Stimulated activated CD8-positive, alpha-beta memory T cell treated with anti-CD3 and anti-CD28 coated beads, Interleukin-4, amount 100 ng/mL, for 48 hours (primary cell): ENCODE measurements around the gene TYW1.
"Not testable (repeated sequence)": the region's sequence is repeated elsewhere in the genome, so short reads cannot be mapped to it uniquely, and the experiment has no call there.

ENCODE experiments used
- DNase-seq: peaks from one replicate; pipeline ENCODE4 v3.0.0-alpha.2; 2020

Gene TYW1

DNA sequence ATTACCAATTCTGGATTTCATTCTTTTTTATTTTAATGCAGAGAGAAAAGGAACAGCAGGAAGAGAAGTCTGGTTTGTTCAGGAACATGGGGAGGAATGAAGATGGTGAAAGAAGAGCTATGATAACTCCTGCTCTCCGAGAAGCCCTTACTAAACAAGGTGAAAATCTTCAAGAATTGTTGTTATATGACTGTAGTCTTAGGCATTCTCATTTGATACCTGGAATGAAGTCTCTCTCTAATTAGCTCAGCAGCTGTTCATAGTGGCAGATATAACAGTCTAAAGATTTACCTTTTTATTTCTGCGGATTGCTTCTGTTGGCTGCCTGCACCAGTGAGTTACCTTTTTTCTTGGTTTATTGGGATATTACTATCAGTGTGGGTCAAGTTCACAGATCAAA is 53.3 kb downstream of the TYW1 start:
- DNase-seq = not testable (repeated sequence)

DNA sequence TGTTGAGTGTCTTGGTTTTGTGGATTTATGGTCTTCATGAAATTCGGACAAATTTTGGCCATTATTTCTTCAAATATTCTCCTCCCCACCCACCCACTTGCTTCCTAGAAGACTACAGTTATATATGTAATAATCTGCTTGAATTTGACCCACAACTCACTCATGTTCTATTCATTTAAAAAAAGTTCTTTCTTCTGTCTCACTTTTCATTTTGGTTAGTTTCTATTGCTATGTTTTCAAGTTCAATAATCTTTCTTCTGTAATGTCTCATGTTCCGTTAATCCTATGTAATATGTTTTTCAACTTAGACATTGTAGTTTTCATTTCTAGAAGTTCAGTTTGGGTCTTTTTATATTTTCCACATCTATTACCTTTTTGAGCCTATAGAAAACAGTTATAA is 55.5 kb downstream of the TYW1 start:
- not testable (repeated sequence) for DNase-seq

- DNase-seq = no peak
Measured at GRCh38 chr7:67056683-67057082, 60.0 kb downstream of the TYW1 start.

GRCh38 chr7:67061321-67061720 is 64.7 kb downstream of the TYW1 start:
- not testable (repeated sequence) for DNase-seq

DNA sequence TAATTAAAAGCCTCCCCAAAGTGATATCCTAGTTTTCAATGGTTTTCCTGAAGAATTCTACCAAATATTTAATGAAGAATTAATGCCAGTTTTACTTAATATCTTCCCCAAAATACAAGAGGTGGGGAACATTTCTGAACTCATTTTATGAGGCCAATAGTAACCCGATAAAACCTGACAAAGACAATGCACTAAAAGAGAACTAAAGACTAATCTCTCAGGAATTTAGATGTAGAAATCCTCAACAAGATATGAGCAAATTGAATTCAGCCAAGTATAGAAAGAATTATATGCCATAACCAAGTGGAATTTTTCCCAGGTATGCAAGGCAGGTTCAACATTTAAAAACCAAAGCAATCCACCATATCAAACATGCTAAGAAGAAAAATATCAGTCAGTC is 66.2 kb downstream of the TYW1 start:
- DNase-seq = not testable (repeated sequence)

DNA sequence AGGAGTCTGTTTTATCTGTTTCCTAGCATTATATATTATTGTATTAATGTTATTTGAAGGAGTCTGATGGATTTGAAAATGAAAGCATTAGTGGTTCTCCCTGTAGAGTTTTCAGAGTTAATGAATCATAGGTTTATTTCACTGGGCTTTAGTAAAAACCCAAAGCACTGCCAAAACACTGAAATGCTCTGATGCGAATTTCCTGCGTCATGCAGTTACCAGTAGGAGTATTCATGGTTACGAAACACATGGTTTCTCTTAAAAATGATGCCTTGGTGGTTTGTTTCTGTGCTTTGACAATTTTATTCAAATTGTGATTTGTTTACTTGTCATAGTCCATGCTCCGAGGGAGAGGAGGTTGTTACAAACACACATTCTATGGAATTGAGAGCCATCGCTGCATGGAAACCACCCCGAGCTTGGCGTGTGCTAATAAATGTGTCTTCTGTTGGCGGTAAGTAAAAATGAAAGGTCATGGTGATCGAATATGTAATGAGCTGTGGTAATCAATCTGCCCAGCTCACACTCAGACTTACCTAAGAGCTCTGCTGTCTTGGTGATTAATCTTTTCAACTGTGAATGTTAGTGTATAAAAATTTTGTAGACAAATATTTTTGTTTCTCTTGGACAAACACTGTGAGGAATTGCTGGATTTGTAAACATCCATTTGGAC is 70.5 kb downstream of the TYW1 start:
- DNase-seq = not testable (repeated sequence)

- not testable (repeated sequence) for DNase-seq
Measured at GRCh38 chr7:67076120-67076519, 79.5 kb downstream of the TYW1 start.

- not testable (repeated sequence) for DNase-seq
Measured at GRCh38 chr7:67082880-67083279, 86.2 kb downstream of the TYW1 start.

DNA sequence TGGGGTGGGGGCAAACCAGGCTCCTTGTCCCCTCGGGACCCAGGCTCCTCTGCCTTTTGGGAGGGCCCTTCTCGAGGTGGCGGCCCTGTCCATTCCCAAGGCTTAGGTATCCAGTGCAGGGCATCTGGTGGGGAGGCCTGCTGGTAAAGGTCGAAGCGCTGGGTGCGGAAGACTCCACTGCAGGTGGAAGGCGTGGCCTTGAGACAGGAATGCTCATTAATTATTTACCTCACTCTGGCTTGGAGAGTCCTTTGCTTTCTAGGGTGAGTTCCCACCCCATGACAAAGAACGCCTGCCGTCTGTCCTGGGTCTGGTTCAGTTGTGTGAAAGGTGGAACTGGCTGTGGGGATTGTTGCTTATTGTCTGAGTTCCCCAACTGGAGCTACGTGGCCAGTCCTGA is 92.6 kb downstream of the TYW1 start:
- DNase-seq = not testable (repeated sequence)

GRCh38 chr7:67091053-67091452 is 94.4 kb downstream of the TYW1 start:
- not testable (repeated sequence) for DNase-seq

DNA sequence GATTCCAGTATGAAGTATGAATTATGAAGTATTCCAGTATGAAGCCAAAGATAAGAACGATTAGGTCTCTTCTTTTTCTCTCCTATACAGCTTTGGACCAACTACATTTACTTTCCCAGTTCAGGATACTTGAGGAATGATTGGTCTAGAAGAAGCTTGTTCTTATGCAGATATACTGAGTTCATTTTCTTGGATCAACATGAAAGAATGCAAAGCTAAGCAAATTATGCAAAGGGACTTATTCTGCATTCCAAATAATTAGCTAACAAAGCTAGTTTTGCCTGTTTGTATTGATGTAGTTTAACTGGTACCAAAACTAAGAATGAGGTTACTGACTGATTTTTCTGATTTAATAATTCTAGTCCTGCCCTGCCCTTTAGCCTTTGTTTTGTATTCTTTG is 101.4 kb downstream of the TYW1 start:
- DNase-seq = not testable (repeated sequence)

- not testable (repeated sequence) for DNase-seq
Measured at GRCh38 chr7:67099406-67099805, 102.8 kb downstream of the TYW1 start.

- DNase-seq = not testable (repeated sequence)
Measured at GRCh38 chr7:67100038-67100437, 103.4 kb downstream of the TYW1 start.

DNA sequence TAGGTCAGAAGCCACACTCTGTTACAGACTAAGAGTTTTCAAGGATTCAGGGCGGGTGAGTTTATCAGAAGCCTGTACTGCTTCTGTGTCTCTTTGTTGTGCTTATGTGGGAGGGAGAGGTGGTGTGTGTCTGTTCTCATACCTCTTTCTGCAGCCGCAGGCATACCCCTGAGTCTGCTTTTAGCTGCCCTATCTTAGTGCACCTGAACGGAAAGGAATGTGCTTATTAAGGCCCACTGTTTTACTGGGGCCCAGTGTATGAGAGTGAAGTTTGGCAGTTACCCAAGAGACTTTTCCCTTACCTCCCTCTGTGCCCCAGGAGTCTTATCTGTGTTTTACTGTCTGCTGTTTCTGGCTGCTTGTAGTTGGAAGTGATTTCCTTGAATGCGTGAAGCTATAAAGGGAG is 104.3 kb downstream of the TYW1 start:
- no peak for DNase-seq

DNA sequence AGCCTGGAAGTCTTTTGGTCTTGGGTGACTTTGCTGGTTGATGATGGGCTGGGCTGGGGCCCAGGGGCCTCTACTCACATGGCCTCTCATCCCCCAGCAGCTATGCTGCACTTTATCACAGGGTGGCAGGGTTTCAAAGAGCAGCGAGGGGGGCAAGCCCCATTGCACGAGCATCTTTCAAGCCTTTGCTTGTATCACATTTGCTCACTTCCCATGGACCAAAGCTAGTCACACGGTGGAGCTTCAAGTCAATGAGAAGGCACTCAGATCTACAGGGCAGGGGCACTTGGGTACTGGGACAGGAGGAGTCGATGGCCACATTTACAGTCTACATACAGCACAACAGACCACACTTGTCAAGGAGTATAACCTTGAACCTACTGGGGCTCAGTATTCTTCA is 108.3 kb downstream of the TYW1 start:
- DNase-seq = not testable (repeated sequence)

GRCh38 chr7:67105377-67105776 is 108.7 kb downstream of the TYW1 start:
- no peak for DNase-seq

GRCh38 chr7:67106255-67106654 is 109.6 kb downstream of the TYW1 start:
- DNase-seq = not testable (repeated sequence)

DNA sequence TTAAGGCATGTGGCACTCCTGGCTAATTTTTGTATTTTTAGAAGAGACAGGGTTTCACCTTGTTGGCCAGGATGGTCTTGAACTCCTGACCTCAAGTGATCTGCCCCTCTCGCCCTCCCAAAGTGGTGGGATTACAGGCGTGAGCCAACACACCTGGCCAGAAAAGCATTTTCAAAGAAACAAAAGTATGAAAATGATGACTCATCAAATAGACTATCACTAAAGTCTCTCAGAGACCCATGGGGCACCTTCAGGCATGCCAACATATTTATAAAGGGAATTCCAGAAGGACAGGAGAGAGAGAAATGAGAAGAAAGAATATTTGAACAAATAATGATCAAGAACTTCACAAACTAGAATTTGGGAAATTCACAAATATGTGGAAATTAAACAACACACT is 114.7 kb downstream of the TYW1 start:
- DNase-seq = not testable (repeated sequence)

GRCh38 chr7:67114483-67115246 is 118.0 kb downstream of the TYW1 start:
- not testable (repeated sequence) for DNase-seq

DNA sequence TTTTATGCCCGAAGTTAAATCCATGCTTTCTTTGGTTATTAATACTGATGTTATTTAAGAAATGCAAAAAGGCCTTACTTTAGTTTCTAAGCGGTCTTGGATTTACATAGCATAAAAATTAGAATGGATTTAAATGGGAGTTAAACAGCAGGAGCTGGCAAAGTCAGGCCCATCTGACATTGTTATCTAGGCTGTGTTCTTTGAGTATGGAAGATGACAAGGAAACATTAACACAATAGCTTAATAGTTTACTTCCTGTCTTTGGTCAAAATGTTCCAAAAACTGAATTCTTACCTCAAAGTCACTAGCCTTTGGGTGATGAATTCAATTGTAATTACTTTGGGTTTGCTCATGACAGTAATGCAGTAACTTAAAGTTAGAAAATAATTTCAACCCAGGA is 123.9 kb downstream of the TYW1 start:
- not testable (repeated sequence) for DNase-seq

- DNase-seq = not testable (repeated sequence)
Measured at GRCh38 chr7:67128257-67128656, 131.6 kb downstream of the TYW1 start.

GRCh38 chr7:67130766-67131165 is 134.1 kb downstream of the TYW1 start:
- DNase-seq = not testable (repeated sequence)

DNA sequence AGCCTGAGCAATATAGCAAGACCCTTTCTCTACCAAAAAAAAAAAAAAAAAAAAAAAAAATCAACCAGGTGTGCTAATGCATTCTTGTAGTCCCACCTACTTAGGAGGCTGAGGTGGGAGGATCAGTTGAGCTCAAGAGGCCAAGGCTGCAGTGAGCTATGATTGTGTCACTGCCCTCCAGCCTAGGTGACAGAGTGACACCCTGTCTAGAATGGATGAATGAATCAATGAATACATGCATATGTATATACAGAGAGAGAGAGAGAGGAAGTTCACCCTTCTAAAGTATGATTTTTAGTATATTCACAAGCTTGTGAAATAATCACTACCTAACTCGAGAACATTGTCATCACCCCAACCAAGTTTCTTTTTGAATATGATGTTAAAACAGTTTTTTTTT is 138.3 kb downstream of the TYW1 start:
- peak; percentile 38 for DNase-seq
